MM.1S (cell line): ENCODE results near the gene OR2A25.

Source experiments
- EZH2 ChIP-seq: fragments of 300-600 bp; sonication (generic); optimal IDR thresholded peaks from 2 replicates; pipeline ENCODE3; 2017; ENCODE audit warnings: low read depth, mild to moderate bottlenecking, antibody characterized with exemption, low read length, mixed read lengths
- EZH2phosphoT487 ChIP-seq: fragments of 300-600 bp; sonication (generic); IDR thresholded peaks from 2 replicates; pipeline ENCODE4 v1.6.1; 2018; ENCODE audit warnings: antibody characterized with exemption, low read length
- TF ChIP-seq, protein P1 (sequence below): fragments of 300-600 bp; sonication (generic); IDR thresholded peaks from 2 replicates; pipeline ENCODE4 v1.5.1; 2016; ENCODE audit warnings: antibody characterized with exemption, low read length, mixed read lengths

DNA sequence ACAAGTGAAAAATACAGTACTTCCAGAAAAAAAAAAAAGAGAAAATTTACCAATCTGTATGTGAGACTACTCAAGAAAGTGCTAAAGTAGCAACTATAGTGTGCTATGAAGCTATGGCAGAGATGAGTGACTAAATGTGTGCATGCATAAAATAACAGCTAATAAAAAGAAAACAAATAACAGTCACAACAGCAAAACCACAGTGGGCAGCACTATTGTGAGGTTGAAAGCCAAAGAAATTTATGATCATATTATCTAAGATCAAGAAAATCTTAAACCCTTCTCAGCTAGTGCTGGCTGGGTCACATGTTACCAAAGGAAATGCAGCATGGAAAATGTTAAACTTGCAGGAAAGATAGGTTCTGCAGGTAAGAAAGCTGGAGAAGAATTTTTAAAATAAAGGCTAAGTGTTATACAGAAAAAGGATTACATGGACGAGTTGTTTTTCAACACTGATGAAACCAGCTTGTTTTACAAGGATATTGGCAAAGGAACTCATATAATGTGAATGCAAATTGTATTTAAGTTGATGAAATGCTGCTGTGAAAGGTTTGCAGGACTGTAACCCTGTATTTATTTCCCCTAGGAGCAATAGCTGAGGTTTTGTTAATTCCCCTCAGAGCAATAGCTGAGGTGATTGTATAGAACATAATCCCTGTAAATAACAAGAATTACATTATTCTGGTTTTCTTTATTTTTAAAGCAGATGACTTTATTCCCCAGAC, 36.5 kb upstream of the OR2A25 start:
- TF ChIP-seq, protein P1, sequence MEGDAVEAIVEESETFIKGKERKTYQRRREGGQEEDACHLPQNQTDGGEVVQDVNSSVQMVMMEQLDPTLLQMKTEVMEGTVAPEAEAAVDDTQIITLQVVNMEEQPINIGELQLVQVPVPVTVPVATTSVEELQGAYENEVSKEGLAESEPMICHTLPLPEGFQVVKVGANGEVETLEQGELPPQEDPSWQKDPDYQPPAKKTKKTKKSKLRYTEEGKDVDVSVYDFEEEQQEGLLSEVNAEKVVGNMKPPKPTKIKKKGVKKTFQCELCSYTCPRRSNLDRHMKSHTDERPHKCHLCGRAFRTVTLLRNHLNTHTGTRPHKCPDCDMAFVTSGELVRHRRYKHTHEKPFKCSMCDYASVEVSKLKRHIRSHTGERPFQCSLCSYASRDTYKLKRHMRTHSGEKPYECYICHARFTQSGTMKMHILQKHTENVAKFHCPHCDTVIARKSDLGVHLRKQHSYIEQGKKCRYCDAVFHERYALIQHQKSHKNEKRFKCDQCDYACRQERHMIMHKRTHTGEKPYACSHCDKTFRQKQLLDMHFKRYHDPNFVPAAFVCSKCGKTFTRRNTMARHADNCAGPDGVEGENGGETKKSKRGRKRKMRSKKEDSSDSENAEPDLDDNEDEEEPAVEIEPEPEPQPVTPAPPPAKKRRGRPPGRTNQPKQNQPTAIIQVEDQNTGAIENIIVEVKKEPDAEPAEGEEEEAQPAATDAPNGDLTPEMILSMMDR, result no peak
- TF ChIP-seq EZH2 (no peak), EZH2phosphoT487 (no peak)
